Neural cell (in vitro differentiated cells): ENCODE results near the gene KRTAP5-10. TPM values are rescaled to one million over a fixed set of nuclear protein-coding genes. Genes with fewer than 3 reads are reported as not detected.
"Not testable (repeated sequence)": the region's sequence is repeated elsewhere in the genome, so short reads cannot be mapped to it uniquely, and the experiment has no call there.

Experiments
- H2AFZ ChIP-seq: fragments of 200-600, 300-800 bp; sonication (generic), shearing (Covaris generic); 2 replicates; pipeline ENCODE4 v1.6.0; 2014; ENCODE audit warnings: low read depth, mild to moderate bottlenecking, antibody characterized with exemption, low read length, moderate library complexity
- H3F3A ChIP-seq: fragments of 200-600 bp; shearing (Covaris generic); 2 replicates; pipeline ENCODE4 v1.6.1; 2016; ENCODE audit warnings: mild to moderate bottlenecking, moderate library complexity, mixed read lengths, antibody characterized with exemption, low read length; ENCODE audit not compliant: insufficient read depth, poor library complexity, severe bottlenecking
- H3K27ac ChIP-seq: fragments of 200-600, 300-800 bp; sonication (generic), shearing (Covaris generic); 2 replicates; pipeline ENCODE4 v1.5.1; 2014; ENCODE audit warnings: mild to moderate bottlenecking, low read length, moderate library complexity
- H3K27me3 ChIP-seq: fragments of 300-800, 200-600 bp; sonication (generic), shearing (Covaris generic); 2 replicates; pipeline ENCODE4 v1.6.0; 2014; ENCODE audit warnings: mild to moderate bottlenecking, low read depth, low read length, moderate library complexity; ENCODE audit not compliant: insufficient read depth
- H3K36me3 ChIP-seq: fragments of 300-800, 200-600 bp; sonication (generic), shearing (Covaris generic); 2 replicates; pipeline ENCODE4 v1.5.1; 2014; ENCODE audit warnings: mild to moderate bottlenecking, antibody characterized with exemption, low read length, moderate library complexity; ENCODE audit not compliant: insufficient read depth
- H3K4me2 ChIP-seq: fragments of 300-800, 200-600 bp; sonication (generic), shearing (Covaris generic); 2 replicates; pipeline ENCODE4 v1.6.0; 2014; ENCODE audit warnings: mild to moderate bottlenecking, low read length
- H3K4me3 ChIP-seq: fragments of 300-800, 200-600 bp; sonication (generic), shearing (Covaris generic); 2 replicates; pipeline ENCODE4 v1.5.1; 2014; ENCODE audit warnings: mild to moderate bottlenecking, low read length, moderate library complexity
- H3K79me2 ChIP-seq: fragments of 200-600 bp; shearing (Covaris generic); replicated peaks from 2 replicates; pipeline ENCODE4 v1.6.0; 2014; ENCODE audit warnings: mild to moderate bottlenecking, low read length, moderate library complexity; ENCODE audit not compliant: insufficient read depth
- H3K9ac ChIP-seq: fragments of 300-800, 200-600 bp; sonication (generic), shearing (Covaris generic); 2 replicates; pipeline ENCODE4 v1.6.1; 2016; ENCODE audit warnings: mild to moderate bottlenecking, low read length, mixed read lengths
- H3K9me2 ChIP-seq: fragments of 200-600 bp; shearing (Covaris generic); 2 replicates; pipeline ENCODE4 v1.6.1; 2016; ENCODE audit warnings: mild to moderate bottlenecking, low read length, mixed read lengths; ENCODE audit not compliant: insufficient read depth
- H3K9me3 ChIP-seq: fragments of 200-600, 300-800 bp; sonication (generic), shearing (Covaris generic); 2 replicates; pipeline ENCODE4 v1.6.1; 2016; ENCODE audit warnings: mild to moderate bottlenecking, mixed run types, low read length, moderate library complexity, mixed read lengths
- H4K20me1 ChIP-seq: fragments of 200-600 bp; shearing (Covaris generic); 2 replicates; pipeline ENCODE4 v1.6.1; 2016; ENCODE audit warnings: mild to moderate bottlenecking, mixed run types; ENCODE audit not compliant: insufficient read depth
- POLR2AphosphoS5 ChIP-seq: IDR thresholded peaks from 2 replicates; pipeline ENCODE4 v1.6.1; 2012
- SMC3 ChIP-seq: fragments of 450-650 bp; conservative IDR thresholded peaks from 2 replicates; pipeline ENCODE4 v1.6.1; 2014; ENCODE audit warnings: antibody characterized with exemption, mild to moderate bottlenecking, moderate library complexity; ENCODE audit not compliant: poor library complexity
- polyA plus RNA-seq: library from polyadenylated mRNA; depleted of rRNA; stranded (reverse); fragments of >200 nt; gene quantifications from 2 replicates; pipeline ENCODE4 v1.2.3, GENCODE V29; 2014
- TF ChIP-seq, protein P1 (sequence below): fragments of 450-650 bp; IDR thresholded peaks from 2 replicates; pipeline ENCODE4 v1.5.1; 2014; ENCODE audit warnings: antibody characterized with exemption, mild to moderate bottlenecking, moderate library complexity; ENCODE audit not compliant: poor library complexity, severe bottlenecking
- TF ChIP-seq, protein P2 (sequence below): IDR thresholded peaks from 2 replicates; pipeline ENCODE4 v1.6.1; 2012; ENCODE audit warnings: borderline replicate concordance

The KRTAP5-10 gene
- polyA plus RNA-seq, 1 donor from 2014 or later: not detected

GRCh38 chr11:71568704-71569349, 3.5 kb downstream of the KRTAP5-10 start:
- no peaks in the 10 kb centered on the region for H3K9me3 ChIP-seq
- no peak overlapping the region for H3K4me3 ChIP-seq
- no peak overlapping the region for H2AFZ ChIP-seq
- H4K20me1 ChIP-seq: no peaks in the 10 kb centered on the region
- no peaks in the 10 kb centered on the region for H3K79me2 ChIP-seq
- H3K27ac ChIP-seq: no peak overlapping the region
- H3K4me2 ChIP-seq: no peak overlapping the region
- no peaks in the 10 kb centered on the region for H3K27me3 ChIP-seq
- TF ChIP-seq POLR2AphosphoS5 (no peak), SMC3 (no peak)
- no peaks in the 10 kb centered on the region for H3K36me3 ChIP-seq
- H3K9ac ChIP-seq: no peak overlapping the region
- no peaks in the 10 kb centered on the region for H3F3A ChIP-seq
- no peaks in the 10 kb centered on the region for H3K9me2 ChIP-seq

- not testable (repeated sequence) for H2AFZ ChIP-seq, H3K36me3 ChIP-seq, H3K9ac ChIP-seq, H3K4me2 ChIP-seq, H3K9me2 ChIP-seq, H3K9me3 ChIP-seq, H3K4me3 ChIP-seq, H3K79me2 ChIP-seq, H3K27me3 ChIP-seq, H3F3A ChIP-seq, H3K27ac ChIP-seq, H4K20me1 ChIP-seq
Measured at GRCh38 chr11:71571101-71571850, 5.9 kb downstream of the KRTAP5-10 start.

- H3K9ac ChIP-seq: no peak overlapping the region
- no peaks in the 10 kb centered on the region for H3K36me3 ChIP-seq
- H4K20me1 ChIP-seq: no peaks in the 10 kb centered on the region
- TF ChIP-seq, protein P1, sequence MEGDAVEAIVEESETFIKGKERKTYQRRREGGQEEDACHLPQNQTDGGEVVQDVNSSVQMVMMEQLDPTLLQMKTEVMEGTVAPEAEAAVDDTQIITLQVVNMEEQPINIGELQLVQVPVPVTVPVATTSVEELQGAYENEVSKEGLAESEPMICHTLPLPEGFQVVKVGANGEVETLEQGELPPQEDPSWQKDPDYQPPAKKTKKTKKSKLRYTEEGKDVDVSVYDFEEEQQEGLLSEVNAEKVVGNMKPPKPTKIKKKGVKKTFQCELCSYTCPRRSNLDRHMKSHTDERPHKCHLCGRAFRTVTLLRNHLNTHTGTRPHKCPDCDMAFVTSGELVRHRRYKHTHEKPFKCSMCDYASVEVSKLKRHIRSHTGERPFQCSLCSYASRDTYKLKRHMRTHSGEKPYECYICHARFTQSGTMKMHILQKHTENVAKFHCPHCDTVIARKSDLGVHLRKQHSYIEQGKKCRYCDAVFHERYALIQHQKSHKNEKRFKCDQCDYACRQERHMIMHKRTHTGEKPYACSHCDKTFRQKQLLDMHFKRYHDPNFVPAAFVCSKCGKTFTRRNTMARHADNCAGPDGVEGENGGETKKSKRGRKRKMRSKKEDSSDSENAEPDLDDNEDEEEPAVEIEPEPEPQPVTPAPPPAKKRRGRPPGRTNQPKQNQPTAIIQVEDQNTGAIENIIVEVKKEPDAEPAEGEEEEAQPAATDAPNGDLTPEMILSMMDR: no peak
- TF ChIP-seq, protein P2, sequence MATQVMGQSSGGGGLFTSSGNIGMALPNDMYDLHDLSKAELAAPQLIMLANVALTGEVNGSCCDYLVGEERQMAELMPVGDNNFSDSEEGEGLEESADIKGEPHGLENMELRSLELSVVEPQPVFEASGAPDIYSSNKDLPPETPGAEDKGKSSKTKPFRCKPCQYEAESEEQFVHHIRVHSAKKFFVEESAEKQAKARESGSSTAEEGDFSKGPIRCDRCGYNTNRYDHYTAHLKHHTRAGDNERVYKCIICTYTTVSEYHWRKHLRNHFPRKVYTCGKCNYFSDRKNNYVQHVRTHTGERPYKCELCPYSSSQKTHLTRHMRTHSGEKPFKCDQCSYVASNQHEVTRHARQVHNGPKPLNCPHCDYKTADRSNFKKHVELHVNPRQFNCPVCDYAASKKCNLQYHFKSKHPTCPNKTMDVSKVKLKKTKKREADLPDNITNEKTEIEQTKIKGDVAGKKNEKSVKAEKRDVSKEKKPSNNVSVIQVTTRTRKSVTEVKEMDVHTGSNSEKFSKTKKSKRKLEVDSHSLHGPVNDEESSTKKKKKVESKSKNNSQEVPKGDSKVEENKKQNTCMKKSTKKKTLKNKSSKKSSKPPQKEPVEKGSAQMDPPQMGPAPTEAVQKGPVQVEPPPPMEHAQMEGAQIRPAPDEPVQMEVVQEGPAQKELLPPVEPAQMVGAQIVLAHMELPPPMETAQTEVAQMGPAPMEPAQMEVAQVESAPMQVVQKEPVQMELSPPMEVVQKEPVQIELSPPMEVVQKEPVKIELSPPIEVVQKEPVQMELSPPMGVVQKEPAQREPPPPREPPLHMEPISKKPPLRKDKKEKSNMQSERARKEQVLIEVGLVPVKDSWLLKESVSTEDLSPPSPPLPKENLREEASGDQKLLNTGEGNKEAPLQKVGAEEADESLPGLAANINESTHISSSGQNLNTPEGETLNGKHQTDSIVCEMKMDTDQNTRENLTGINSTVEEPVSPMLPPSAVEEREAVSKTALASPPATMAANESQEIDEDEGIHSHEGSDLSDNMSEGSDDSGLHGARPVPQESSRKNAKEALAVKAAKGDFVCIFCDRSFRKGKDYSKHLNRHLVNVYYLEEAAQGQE: no peak
- H3K27ac ChIP-seq: no peak overlapping the region
- no peaks in the 10 kb centered on the region for H3K9me2 ChIP-seq
- no peak overlapping the region for H3K4me3 ChIP-seq
- H3K27me3 ChIP-seq: no peaks in the 10 kb centered on the region
- no peak overlapping the region for H3K4me2 ChIP-seq
- H3F3A ChIP-seq: no peaks in the 10 kb centered on the region
- no peak overlapping the region for H2AFZ ChIP-seq
- H3K9me3 ChIP-seq: no peaks in the 10 kb centered on the region
- H3K79me2 ChIP-seq: no peaks in the 10 kb centered on the region
Measured at GRCh38 chr11:71572811-71573210, 7.4 kb downstream of the KRTAP5-10 start.
